GM23338 (cell line): Measurements from ENCODE around the gene CALCR. TPM values are rescaled to one million over a fixed set of nuclear protein-coding genes. Genes with fewer than 3 reads are reported as not detected.
A peak's percentile ranks its signal among the peaks of the same experiment; 100 is the strongest.

ENCODE experiments used
- ATAC-seq: fragments of 200-7000 bp; cut with Tn5 transposase; 3 replicates; pipeline ENCODE4 v1.9.1; 2020
- DNase-seq: peaks from one replicate; pipeline ENCODE4 v3.0.0-alpha.2; 2015; ENCODE audit warnings: low spot score
- H2AFZ ChIP-seq: fragments of 200-600 bp; sonication (generic); 2 replicates; pipeline ENCODE4 v1.8.0; 2016; ENCODE audit warnings: antibody characterized with exemption, mild to moderate bottlenecking, moderate library complexity
- H3F3A ChIP-seq: fragments of 200-600 bp; sonication (generic); replicated peaks from 2 replicates; pipeline ENCODE4 v1.8.0; 2017; ENCODE audit warnings: antibody characterized with exemption, mixed run types, low read depth
- H3K27ac ChIP-seq: fragments of 200-600 bp; sonication (generic); 2 replicates; pipeline ENCODE4 v1.6.1; 2016; ENCODE audit warnings: low read depth
- H3K27me3 ChIP-seq: fragments of 200-600 bp; sonication (generic); 2 replicates; pipeline ENCODE4 v1.8.0; 2016; ENCODE audit warnings: mild to moderate bottlenecking, mixed run types, moderate library complexity; ENCODE audit not compliant: insufficient read depth
- H3K36me3 ChIP-seq: fragments of 200-600 bp; sonication (generic); 2 replicates; pipeline ENCODE4 v1.8.0; 2016; ENCODE audit warnings: mild to moderate bottlenecking; ENCODE audit not compliant: insufficient read depth
- H3K4me1 ChIP-seq: fragments of 200-600 bp; sonication (generic); 2 replicates; pipeline ENCODE4 v1.8.0; 2016; ENCODE audit warnings: mild to moderate bottlenecking, moderate library complexity; ENCODE audit not compliant: insufficient read depth
- H3K4me2 ChIP-seq: fragments of 200-600 bp; sonication (generic); 2 replicates; pipeline ENCODE4 v1.7.1; 2017; ENCODE audit warnings: mixed run types
- H3K4me3 ChIP-seq: fragments of 200-600 bp; sonication (generic); 2 replicates; pipeline ENCODE4 v1.6.1; 2016; ENCODE audit warnings: mixed run types
- H3K79me2 ChIP-seq: fragments of 200-600 bp; sonication (generic); replicated peaks from 2 replicates; pipeline ENCODE4 v1.8.0; 2017; ENCODE audit warnings: mild to moderate bottlenecking; ENCODE audit not compliant: insufficient read depth
- H3K9me2 ChIP-seq: fragments of 200-600 bp; sonication (generic); 2 replicates; pipeline ENCODE4 v1.8.0; 2017; ENCODE audit not compliant: insufficient read depth
- H4K20me1 ChIP-seq: fragments of 200-600 bp; sonication (generic); replicated peaks from 2 replicates; pipeline ENCODE4 v1.8.0; 2017; ENCODE audit warnings: mild to moderate bottlenecking; ENCODE audit not compliant: insufficient read depth
- H3K27ac Mint-ChIP-seq: 2 replicates; pipeline ENCODE4 v1.8.0; 2020; ENCODE audit warnings: inconsistent platforms, mild to moderate bottlenecking, moderate library complexity, mixed read lengths
- H3K27me3 Mint-ChIP-seq: 3 replicates; pipeline ENCODE4 v1.8.0; 2022; ENCODE audit warnings: low read depth, mild to moderate bottlenecking, moderate library complexity, mixed read lengths, inconsistent platforms; ENCODE audit not compliant: insufficient read depth, poor library complexity
- H3K36me3 Mint-ChIP-seq: 3 replicates; pipeline ENCODE4 v1.8.0; 2021; ENCODE audit warnings: low read depth, mild to moderate bottlenecking, inconsistent platforms, moderate library complexity, mixed read lengths
- H3K4me1 Mint-ChIP-seq: 3 replicates; pipeline ENCODE4 v1.8.0; 2020; ENCODE audit warnings: mild to moderate bottlenecking, inconsistent platforms, mixed read lengths
- H3K4me3 Mint-ChIP-seq: 3 replicates; pipeline ENCODE4 v1.8.0; 2021; ENCODE audit warnings: moderate library complexity, mild to moderate bottlenecking, inconsistent platforms, mixed read lengths
- H3K9me3 Mint-ChIP-seq: 3 replicates; pipeline ENCODE4 v1.8.0; 2020; ENCODE audit warnings: moderate library complexity, mild to moderate bottlenecking, inconsistent platforms, mixed read lengths
- CTCF ChIP-seq, 2 experiments: fragments of 200-600 bp in 1 of 2; sonication (generic) in 1 of 2; conservative IDR thresholded peaks; 2 replicates each; pipeline versions ENCODE4 v1.5.1 to v1.6.1; 2016 to 2017; ENCODE audit warnings: antibody characterized with exemption in 2 of 2, low read depth in 2 of 2, mild to moderate bottlenecking in 2 of 2, moderate library complexity in 1 of 2
- EZH2 ChIP-seq: fragments of 200-600 bp; sonication (generic); IDR thresholded peaks from one replicate; pipeline ENCODE4 v1.8.0; 2017; ENCODE audit warnings: antibody characterized with exemption, mild to moderate bottlenecking, low read depth; ENCODE audit not compliant: unreplicated experiment
- EZH2phosphoT487 ChIP-seq: fragments of 200-600 bp; sonication (generic); IDR thresholded peaks from one replicate; pipeline ENCODE4 v1.8.1; 2018; ENCODE audit warnings: antibody characterized with exemption; ENCODE audit not compliant: unreplicated experiment
- JUNB ChIP-seq: IDR thresholded peaks from one replicate; pipeline ENCODE4 v1.6.1; 2016; ENCODE audit warnings: antibody characterized with exemption; ENCODE audit not compliant: unreplicated experiment
- NANOG ChIP-seq: IDR thresholded peaks from 2 replicates; pipeline ENCODE4 v1.6.1; 2016; ENCODE audit warnings: antibody characterized with exemption, borderline replicate concordance
- POLR2AphosphoS5 ChIP-seq: IDR thresholded peaks from 2 replicates; pipeline ENCODE4 v1.6.1; 2016; ENCODE audit warnings: antibody characterized with exemption, low read depth
- STAT1 ChIP-seq: IDR thresholded peaks from one replicate; pipeline ENCODE4 v1.6.1; 2016; ENCODE audit warnings: antibody characterized with exemption; ENCODE audit not compliant: unreplicated experiment
- ZNF114 ChIP-seq: fragments of 250-450 bp; sonication (Bioruptor Pico); IDR thresholded peaks from 2 replicates; pipeline ENCODE4 v1.5.0; 2020; ENCODE audit warnings: mild to moderate bottlenecking, moderate library complexity
- ZNF331 ChIP-seq: fragments of 250-450 bp; sonication (Bioruptor Pico); IDR thresholded peaks from 2 replicates; pipeline ENCODE4 v1.5.0; 2020; ENCODE audit warnings: low read depth, mild to moderate bottlenecking, moderate library complexity
- ZNF462 ChIP-seq: fragments of 250-450 bp; sonication (Bioruptor Pico); IDR thresholded peaks from 2 replicates; pipeline ENCODE4 v1.5.0; 2020; ENCODE audit warnings: mild to moderate bottlenecking, moderate library complexity
- polyA plus RNA-seq: library from polyadenylated mRNA; unstranded; fragments of >200 nt; fragmentation: Nextera tagmentation; extraction: Ambion mirVana; gene quantifications from 2 replicates; pipeline ENCODE4 v1.2.1, GENCODE V29; 2016
- total RNA-seq: library from RNA; depleted of rRNA; stranded (reverse); fragments of >200 nt; shearing (Covaris generic); gene quantifications from 2 replicates; pipeline ENCODE4 v1.2.3, GENCODE V29; 2014
- TF ChIP-seq, protein P1 (sequence below): IDR thresholded peaks from 2 replicates; pipeline ENCODE4 v1.6.1; 2016; ENCODE audit warnings: antibody characterized with exemption

The CALCR gene
- total and polyA plus RNA-seq, 2 experiments from 2014 or later, result 0.32 to 1.6 TPM

DNA sequence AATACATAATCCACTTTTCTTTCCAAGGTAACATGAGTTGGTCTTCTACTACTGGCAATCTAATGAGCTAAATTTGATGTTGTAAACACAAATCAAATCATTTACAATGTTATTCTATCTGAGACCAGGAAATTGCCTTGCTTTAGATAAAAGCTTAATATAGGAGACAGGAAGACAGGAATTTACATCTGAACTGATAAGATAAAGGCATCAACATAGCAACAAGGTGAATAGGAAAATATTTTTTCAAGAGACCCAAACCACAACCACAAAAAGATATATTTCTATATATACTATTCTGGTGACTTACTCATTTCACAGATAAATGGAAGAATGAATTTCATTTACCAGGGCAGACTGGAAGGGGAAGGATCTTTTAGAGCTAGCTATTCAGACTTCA lies 46.3 kb upstream of the CALCR start:
- no peak overlapping the region for H3K27ac ChIP-seq
- peaks cover 6% of the 10 kb centered on the region for H3K4me1 ChIP-seq
- peak overlapping the region; percentile 10; the same call in 1 of the 2 replicates for H3K27ac Mint-ChIP-seq
- DNase-seq, result no peak
- no peak overlapping the region for H3K4me3 Mint-ChIP-seq
- H3K9me3 Mint-ChIP-seq, result no peaks in the 10 kb centered on the region
- H3K36me3 ChIP-seq, result no peaks in the 10 kb centered on the region
- no peaks in the 10 kb centered on the region for H3K27me3 Mint-ChIP-seq
- H3K79me2 ChIP-seq, result no peaks in the 10 kb centered on the region
- no peaks in the 10 kb centered on the region for H3K36me3 Mint-ChIP-seq
- no peaks in the 10 kb centered on the region for H3K9me2 ChIP-seq
- H3K4me1 Mint-ChIP-seq, result peaks cover 18% of the 10 kb centered on the region; the same call in 2 of the 3 replicates
- no peak for ATAC-seq
- H3K4me2 ChIP-seq, result no peak overlapping the region
- no peak overlapping the region for H3K4me3 ChIP-seq
- no peaks in the 10 kb centered on the region for H4K20me1 ChIP-seq
- no peak for TF ChIP-seq EZH2phosphoT487
- no peaks in the 10 kb centered on the region for H3K27me3 ChIP-seq
- H3F3A ChIP-seq, result no peaks in the 10 kb centered on the region
- H2AFZ ChIP-seq, result no peak overlapping the region

DNA sequence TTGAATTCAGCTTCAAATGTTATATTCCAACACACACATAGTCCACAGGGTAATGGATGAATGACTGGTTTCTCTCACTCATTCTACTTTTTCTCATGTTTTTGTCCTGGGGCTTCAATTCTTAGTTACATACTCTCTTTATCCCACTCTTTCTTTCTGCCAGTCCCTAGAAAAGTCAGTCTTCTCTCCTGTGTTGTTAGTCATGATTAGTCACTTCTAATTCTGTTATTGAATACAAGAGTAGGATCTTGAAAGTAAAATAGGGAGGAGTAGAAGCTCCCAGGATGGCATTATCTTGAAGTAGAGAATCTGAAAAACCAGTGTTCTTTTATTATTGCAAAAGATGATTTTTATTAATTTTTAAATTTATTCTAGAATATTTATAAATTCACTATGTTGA lies 45.5 kb upstream of the CALCR start:
- no peak for ATAC-seq
- H3K36me3 ChIP-seq, result no peaks in the 10 kb centered on the region
- no peaks in the 10 kb centered on the region for H3K27me3 ChIP-seq
- Mint-ChIP-seq H3K27ac (no peak overlapping the region), H3K36me3 (no peaks in the 10 kb centered on the region), H3K4me1 (peaks cover 18% of the 10 kb centered on the region; the same call in 2 of the 3 replicates), H3K27me3 (no peaks in the 10 kb centered on the region), H3K4me3 (no peak overlapping the region), H3K9me3 (no peaks in the 10 kb centered on the region)
- H4K20me1 ChIP-seq, result no peaks in the 10 kb centered on the region
- no peaks in the 10 kb centered on the region for H3K9me2 ChIP-seq
- no peaks in the 10 kb centered on the region for H3K79me2 ChIP-seq
- no peak overlapping the region for H3K4me2 ChIP-seq
- H3K27ac ChIP-seq, result no peak overlapping the region
- no peak for DNase-seq
- no peak overlapping the region for H2AFZ ChIP-seq
- no peaks in the 10 kb centered on the region for H3F3A ChIP-seq
- H3K4me3 ChIP-seq, result no peak overlapping the region
- peaks cover 6% of the 10 kb centered on the region for H3K4me1 ChIP-seq
- TF ChIP-seq NANOG, result no peak
- TF ChIP-seq POLR2AphosphoS5, result no peak
- TF ChIP-seq ZNF114, result no peak
- TF ChIP-seq CTCF (conservative IDR thresholded peaks at IDR 0.05; ENCODE audit: low read depth in 2 of 2), result no peak
- no peak for TF ChIP-seq JUNB
- TF ChIP-seq, protein P1, sequence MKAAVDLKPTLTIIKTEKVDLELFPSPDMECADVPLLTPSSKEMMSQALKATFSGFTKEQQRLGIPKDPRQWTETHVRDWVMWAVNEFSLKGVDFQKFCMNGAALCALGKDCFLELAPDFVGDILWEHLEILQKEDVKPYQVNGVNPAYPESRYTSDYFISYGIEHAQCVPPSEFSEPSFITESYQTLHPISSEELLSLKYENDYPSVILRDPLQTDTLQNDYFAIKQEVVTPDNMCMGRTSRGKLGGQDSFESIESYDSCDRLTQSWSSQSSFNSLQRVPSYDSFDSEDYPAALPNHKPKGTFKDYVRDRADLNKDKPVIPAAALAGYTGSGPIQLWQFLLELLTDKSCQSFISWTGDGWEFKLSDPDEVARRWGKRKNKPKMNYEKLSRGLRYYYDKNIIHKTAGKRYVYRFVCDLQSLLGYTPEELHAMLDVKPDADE, result no peak
- no peak for TF ChIP-seq ZNF331
- no peak for TF ChIP-seq EZH2
- no peak for TF ChIP-seq STAT1
- TF ChIP-seq ZNF462, result no peak
